Measurements from ENCODE around the gene AFF3.

GRCh38 chr2:100051253-100051652 is 91.1 kb downstream of the AFF3 start:
- TF ChIP-seq NFIC (IDR thresholded peaks at IDR 0.05) (no peak), YY1 (IDR thresholded peaks at IDR 0.05; ENCODE audit: low read depth) (no peak), CEBPB (IDR thresholded peaks at IDR 0.05) (no peak), TEAD4 (IDR thresholded peaks at IDR 0.05) (no peak), TCF12 (IDR thresholded peaks at IDR 0.05; ENCODE audit: low read depth) (no peak), EP300 (IDR thresholded peaks at IDR 0.05; ENCODE audit: borderline replicate concordance) (no peak), RAD21 (IDR thresholded peaks at IDR 0.05; ENCODE audit: low read depth) (no peak), TAF1 (IDR thresholded peaks at IDR 0.05; ENCODE audit: low read depth) (no peak), REST (IDR thresholded peaks at IDR 0.05; ENCODE audit: low read depth) (no peak)
- TF ChIP-seq, protein P1, sequence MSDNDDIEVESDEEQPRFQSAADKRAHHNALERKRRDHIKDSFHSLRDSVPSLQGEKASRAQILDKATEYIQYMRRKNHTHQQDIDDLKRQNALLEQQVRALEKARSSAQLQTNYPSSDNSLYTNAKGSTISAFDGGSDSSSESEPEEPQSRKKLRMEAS (IDR thresholded peaks at IDR 0.05) = no peak

Data from Ishikawa (cell line).